RPMI8226 (cell line): ENCODE data around the gene MX2.
A peak's percentile ranks its signal among the peaks of the same experiment; 100 is the strongest.
"Not testable (repeated sequence)": the region's sequence is repeated elsewhere in the genome, so short reads cannot be mapped to it uniquely, and the experiment has no call there.

Experiments
- DNase-seq: peaks from one replicate; pipeline ENCODE4 v3.0.0-alpha.2; 2015

The MX2 gene, protein sequence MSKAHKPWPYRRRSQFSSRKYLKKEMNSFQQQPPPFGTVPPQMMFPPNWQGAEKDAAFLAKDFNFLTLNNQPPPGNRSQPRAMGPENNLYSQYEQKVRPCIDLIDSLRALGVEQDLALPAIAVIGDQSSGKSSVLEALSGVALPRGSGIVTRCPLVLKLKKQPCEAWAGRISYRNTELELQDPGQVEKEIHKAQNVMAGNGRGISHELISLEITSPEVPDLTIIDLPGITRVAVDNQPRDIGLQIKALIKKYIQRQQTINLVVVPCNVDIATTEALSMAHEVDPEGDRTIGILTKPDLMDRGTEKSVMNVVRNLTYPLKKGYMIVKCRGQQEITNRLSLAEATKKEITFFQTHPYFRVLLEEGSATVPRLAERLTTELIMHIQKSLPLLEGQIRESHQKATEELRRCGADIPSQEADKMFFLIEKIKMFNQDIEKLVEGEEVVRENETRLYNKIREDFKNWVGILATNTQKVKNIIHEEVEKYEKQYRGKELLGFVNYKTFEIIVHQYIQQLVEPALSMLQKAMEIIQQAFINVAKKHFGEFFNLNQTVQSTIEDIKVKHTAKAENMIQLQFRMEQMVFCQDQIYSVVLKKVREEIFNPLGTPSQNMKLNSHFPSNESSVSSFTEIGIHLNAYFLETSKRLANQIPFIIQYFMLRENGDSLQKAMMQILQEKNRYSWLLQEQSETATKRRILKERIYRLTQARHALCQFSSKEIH

DNA sequence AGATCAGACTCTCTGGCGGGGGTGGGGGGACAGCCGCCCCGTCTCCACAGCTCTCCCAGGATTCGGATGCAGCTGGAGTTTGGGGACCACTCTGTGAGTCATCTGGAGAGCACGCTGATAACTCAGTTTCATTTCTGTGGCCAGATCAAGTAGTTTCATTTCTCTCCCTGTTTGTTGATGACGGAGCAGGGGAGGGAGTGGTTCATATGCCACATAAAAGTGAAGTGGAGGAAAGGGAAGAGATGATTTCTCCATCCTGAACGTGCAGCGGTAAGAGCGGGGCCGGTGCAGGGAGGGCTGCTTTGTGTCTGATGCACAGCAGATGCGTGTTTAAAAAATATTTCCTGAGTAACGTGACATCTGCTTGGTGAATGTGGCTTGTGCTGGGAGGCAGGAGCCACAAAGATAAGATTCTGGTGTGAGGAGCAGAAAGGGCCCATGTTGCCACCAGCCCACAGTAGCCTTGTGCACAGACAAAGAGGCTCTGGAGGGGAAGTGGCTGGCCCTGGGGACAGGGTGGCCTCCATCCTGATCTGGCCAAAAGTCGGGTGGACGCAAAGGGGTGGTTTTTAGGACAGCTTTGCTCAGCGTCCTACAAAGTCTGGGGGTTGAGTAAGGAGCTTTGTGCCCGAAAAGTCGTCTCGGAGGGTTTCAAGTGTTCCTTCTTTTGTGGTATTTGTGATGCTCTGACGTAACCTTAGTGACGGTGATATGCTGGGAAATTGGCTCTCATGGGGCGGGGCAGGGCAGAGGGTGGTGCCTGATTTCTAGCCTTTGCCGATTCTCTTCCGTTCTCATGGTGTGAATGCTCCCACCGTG is at the start of gene MX2:
Gene MX2, plus strand, starts transcription at position 242 of the 819 bp plus-strand sequence. CDS start 14,880 bp downstream, outside the sequence.
- DNase-seq, result peak; percentile 77

DNA sequence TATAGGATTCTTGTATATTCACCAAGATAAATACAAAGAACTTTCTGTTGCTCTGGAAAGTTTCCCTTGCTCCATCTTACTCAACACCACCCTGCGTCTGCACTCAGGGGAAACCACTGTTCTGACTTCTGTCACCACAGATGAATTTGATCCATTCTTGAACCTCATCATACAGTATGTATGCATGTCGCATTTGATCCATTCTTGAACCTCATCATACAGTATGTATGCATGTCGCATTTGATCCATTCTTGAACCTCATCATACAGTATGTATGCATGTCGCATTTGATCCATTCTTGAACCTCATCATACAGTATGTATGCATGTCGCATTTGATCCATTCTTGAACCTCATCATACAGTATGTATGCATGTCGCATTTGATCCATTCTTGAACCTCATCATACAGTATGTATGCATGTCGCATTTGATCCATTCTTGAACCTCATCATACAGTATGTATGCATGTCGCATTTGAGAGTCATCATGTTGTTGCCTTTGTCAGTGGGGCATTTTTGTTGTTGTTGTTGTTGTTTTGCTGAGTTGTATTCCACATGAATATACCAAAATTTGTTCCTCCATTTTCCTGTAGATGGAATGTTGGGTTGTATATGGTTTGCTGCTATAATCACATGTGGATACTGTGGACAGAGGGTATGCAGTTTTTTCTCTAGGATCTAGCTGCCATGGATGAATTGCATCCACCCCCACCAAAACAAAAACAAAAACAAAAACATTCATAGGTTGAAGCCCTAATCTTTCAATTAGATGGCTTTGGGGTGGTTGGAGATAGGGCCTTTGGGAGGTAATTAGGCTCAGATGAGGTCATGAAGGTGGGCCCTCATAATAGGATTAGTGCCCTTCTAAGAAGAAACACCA is 48.3 kb upstream of the MX2 start:
- not testable (repeated sequence) for DNase-seq

GRCh38 chr21:41315726-41316125 is 46.1 kb upstream of the MX2 start:
- no peak for DNase-seq

DNA sequence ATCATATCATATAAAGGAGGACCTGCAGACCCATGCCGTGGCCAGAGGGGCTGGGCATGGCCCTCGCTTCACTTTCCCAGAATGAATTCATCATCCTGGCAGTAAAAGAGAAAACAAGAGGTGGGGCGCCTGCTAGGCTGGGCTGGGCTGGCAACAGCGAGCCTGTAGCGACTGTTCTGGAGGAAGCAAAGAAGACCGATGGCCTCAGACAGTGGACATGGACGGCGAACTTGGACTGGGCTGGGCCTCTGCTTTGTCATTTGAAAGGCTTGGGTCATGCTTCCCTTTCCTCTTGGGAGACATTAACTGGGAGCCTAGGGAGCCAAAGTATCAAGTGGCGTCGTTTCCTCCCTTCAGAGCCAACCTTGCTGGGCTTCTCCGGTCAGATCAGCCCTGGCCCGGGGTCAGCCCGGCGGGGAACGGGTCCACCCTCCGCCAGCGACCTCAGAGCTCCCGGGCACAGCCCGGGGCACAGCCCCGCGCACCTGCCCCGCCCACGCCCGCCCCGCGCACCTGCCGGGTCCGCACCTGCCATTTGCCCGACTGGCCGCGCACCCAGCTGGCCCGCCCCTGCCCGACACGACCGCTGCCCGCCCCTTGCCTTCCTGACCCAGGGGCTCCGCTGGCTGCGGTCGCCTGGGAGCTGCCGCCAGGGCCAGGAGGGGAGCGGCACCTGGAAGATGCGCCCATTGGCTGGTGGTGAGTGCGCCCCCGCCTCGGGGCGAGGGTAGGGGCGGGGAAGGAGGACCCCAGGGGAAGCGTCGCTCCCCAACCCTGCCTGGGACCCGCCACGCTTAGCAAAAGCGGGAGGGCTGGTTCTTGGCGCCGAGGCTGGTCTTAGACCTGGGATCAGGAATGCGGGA is 45.4 kb upstream of the MX2 start, which contains the start of gene FAM3B:
Gene FAM3B, plus strand, starts transcription at position 602 of the 863 bp plus-strand sequence. Its CDS starts 79 bp downstream, at position 681.
- DNase-seq, result peak; percentile 82

- no peak for DNase-seq
Measured at GRCh38 chr21:41317063-41317392, 44.8 kb upstream of the MX2 start.

GRCh38 chr21:41317458-41317857 is 44.4 kb upstream of the MX2 start:
- no peak for DNase-seq

- DNase-seq, result no peak
Measured at GRCh38 chr21:41318218-41318617, 43.6 kb upstream of the MX2 start.

DNA sequence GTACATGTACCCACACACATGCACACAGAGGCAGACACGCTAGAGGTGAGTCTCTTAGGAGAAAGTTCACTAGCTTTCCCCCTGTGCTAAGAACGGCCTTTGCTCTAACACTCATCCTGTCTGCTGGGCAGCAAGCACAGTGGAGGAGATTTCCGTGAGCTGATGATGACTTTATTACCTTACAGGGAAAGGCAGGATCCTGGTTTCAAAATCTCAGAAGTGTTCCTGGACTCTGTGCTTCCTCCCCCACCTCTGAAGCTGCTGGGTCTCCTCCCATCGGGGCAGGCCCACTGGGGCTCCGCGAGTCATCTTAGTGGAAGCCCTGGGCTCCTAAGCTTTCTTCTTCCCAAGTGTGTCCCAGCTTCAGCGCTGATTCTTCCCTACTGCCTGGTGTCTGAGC is 42.6 kb upstream of the MX2 start:
- DNase-seq, result no peak

DNA sequence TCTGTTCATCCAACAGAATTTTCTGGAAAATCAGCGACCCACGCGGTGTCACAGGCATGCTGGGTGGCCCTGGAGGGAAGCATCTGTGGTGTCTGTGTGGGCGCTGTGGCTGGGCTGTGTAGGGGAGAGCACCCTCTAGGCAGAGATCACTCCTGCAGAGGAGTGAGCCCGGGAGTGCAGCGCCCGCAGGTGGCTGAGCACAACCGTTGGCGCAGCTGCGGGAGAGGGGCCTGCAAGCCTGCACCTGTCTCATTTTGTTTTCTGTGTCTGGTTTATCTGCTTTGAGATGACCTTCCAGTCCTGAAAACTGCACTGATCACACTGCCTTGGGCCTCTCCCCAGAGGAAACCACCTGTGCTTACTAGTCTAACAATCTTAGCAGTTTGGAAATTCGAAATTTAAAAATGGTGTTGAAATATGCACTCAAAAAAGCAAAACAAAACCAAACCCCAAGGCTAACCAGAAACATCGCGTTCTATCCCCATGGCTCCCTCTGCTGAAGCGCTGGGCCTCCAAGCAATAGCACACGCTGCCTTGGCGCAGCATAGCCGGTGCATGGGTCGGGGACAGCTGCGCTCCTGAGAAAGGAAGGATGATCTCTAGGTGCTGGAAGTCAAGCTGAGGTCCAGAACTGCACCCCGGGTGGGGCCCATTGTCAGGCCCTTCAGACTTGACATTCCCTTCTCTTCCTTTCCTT is 40.5 kb upstream of the MX2 start:
- peak; percentile 93 for DNase-seq

DNA sequence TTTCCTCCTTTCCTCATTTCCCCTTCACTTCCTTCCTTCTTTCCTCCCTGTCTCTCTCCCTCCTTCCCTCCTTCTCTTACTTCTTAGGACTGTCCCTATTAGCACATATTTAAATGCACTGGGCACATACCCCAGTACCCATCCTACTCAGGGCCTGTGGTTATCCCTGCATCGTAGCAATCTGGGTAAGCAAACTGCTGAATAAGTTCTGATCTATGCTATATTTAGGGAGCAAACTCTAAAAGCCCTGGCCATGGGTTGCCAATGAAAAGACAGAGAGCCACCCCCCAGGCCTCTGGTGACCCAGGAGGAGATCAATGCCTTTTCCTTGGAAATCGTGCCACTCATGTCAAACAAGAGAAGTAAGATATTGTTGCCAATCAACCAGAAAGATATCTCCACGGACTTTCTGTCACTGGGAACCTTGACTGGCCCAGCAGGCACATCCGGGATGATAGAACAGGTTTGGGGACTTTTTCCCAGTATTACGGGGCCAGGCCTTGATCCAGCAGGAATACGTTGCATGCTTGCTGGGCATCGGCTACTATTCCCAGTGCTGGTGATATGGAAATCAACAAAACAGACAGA is 39.8 kb upstream of the MX2 start:
- peak; percentile 55 for DNase-seq

- no peak for DNase-seq
Measured at GRCh38 chr21:41322496-41323382, 39.1 kb upstream of the MX2 start.

- no peak for DNase-seq
Measured at GRCh38 chr21:41325138-41325912, 36.5 kb upstream of the MX2 start.

GRCh38 chr21:41326414-41327080 is 35.3 kb upstream of the MX2 start:
- no peak for DNase-seq

- no peak for DNase-seq
Measured at GRCh38 chr21:41327753-41328152, 34.1 kb upstream of the MX2 start.

DNA sequence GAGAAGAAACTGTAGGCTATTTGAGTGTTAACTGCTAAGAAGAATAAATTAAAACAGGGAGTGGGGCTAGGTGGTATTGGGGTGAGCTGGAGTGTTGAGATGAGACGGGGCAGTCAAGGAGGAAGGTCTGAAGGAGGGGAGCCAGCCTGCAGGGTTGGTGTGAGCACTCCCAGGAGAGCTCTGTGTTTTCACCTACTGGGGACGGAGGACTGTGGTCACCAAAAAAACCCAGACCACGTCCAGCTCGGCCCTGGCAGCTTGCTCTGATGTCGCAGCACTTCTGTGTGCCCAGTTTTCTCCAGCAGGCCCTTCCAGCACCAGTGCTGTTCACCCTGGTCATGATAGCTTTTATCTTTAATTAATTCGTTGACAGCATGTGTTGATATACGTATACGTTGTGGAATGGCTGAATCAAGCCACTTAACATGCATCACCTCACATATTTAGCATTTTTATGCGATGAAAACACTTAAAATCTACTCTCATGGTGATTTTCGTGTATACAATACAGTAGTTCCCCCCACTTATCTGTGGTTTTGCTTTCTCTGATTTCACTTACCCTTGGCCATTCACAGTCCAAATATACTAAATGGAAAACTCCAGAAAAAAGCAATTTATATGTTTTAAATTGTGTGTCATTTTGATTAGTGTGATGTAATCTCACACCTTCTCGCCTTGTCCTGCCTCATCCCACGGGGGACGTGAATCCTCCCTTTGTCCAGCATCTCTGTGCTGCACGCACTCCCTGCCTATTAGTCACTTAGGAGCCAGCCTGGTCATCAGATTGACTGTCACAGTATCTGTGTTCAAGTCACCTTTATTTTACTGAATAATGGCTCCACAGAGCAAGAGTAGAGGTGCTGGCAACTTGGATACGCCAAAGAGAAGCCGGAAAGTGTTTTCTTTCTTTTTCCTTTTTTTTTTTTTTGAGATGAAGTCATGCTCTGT is 32.9 kb upstream of the MX2 start:
- no peak for DNase-seq

DNA sequence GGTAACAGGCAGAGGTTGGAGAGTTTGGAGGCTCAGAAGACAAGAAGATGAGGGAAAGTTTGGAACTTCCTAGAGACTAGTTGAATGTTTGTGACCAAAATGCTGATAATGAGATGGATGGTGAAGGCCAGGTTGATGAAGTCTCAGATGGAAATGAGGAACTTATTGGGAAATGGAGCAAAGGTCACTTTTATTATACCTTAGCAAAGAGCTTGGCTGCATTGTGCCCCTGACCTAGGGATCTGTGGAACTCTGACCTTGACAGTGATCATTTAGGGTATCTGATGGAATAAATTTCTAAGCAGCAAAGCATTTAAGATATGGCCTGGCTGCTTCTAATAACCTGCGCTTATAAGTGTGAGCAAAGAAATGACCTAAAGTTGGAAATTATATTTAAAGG is 28.1 kb upstream of the MX2 start:
- no peak for DNase-seq

DNA sequence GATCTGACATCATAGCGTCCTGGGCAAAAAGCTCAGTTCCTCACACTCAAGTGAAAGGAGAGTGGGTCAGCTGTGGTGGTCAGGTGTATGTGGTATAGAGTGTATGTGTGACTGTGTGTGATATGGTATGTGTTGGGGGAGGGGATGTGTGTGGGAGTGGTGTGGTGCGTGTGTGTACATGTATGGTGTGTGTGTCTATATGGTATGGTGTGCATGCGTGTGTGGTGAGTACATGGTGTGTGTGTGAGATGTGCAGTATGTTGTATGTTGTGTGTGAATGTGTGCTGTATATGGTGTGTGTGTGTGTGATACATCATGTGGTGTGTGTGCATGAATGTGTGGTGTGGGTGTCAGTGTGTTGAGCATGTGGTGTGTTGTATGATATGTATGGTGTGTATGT is 24.3 kb upstream of the MX2 start:
- no peak for DNase-seq
